Measurements from ENCODE around the gene ACVR1. TPM values are rescaled to one million over a fixed set of nuclear protein-coding genes. Genes with fewer than 3 reads are reported as not detected.
A peak's percentile ranks its signal among the peaks of the same experiment; 100 is the strongest.

The ACVR1 gene
- total RNA-seq, 4 donors from 2014 or later: 17.9 to 41.4 (median 29.9) TPM

GRCh38 chr2:157900203-157900602, 24.1 kb upstream of the ACVR1 start:
- H3K9me3 ChIP-seq: no peaks in the 10 kb centered on the region
- TF ChIP-seq POLR2AphosphoS5 (IDR thresholded peaks at IDR 0.05) (no peak), CTCF (IDR thresholded peaks at IDR 0.05) (no peak), POLR2A (IDR thresholded peaks at IDR 0.05) (no peak), EP300 (IDR thresholded peaks at IDR 0.05) (no peak)
- no peaks in the 10 kb centered on the region for H3K27me3 ChIP-seq
- ATAC-seq: no peak
- no peak overlapping the region for H3K4me3 ChIP-seq
- no peaks in the 10 kb centered on the region for H3K4me1 ChIP-seq
- H3K27ac ChIP-seq: no peak overlapping the region
- no peaks in the 10 kb centered on the region for H3K36me3 ChIP-seq
- WGBS, 2 donors (ENCODE audit: low coverage in 1 of 2): 94 to 100% methylated on average over 2 of the region's 2 CpGs

GRCh38 chr2:157899125-157899839, 23.2 kb upstream of the ACVR1 start:
- Histone ChIP-seq H3K27me3 (no peaks in the 10 kb centered on the region), H3K36me3 (no peaks in the 10 kb centered on the region), H3K4me1 (no peaks in the 10 kb centered on the region), H3K4me3 (no peak overlapping the region), H3K27ac (no peak overlapping the region), H3K9me3 (no peaks in the 10 kb centered on the region)
- no peak for ATAC-seq
- 81 to 88% methylated on average over 7 of the region's 7 CpGs for WGBS, 2 donors (ENCODE audit: low coverage in 1 of 2)
- TF ChIP-seq EP300 (IDR thresholded peaks at IDR 0.05) (no peak), CTCF (IDR thresholded peaks at IDR 0.05) (no peak), POLR2AphosphoS5 (IDR thresholded peaks at IDR 0.05) (no peak), POLR2A (IDR thresholded peaks at IDR 0.05) (no peak)

DNA sequence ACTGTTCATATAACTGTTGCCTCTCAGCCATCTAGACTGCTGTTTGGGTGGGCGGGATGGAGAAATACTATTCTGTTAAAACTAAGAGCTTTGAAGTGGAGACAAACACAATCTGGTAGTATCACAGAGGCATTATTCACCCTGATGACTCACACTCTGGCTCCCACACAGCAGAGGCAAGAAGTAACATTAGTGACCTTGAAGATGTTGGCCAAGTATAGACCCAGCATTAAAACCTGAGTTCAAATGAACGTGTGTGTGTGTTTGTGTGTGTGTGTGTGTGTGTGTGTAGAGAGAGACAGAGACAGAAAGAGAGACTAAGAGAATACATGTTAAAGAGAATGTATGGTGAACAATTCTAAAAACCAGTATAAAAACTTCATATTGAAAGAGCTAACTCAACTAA, 22.5 kb upstream of the ACVR1 start:
- no peak overlapping the region for H3K27ac ChIP-seq
- 13 to 33% methylated on average over 2 of the region's 2 CpGs for WGBS, 2 donors (ENCODE audit: low coverage in 1 of 2)
- no peaks in the 10 kb centered on the region for H3K4me1 ChIP-seq
- H3K9me3 ChIP-seq: no peaks in the 10 kb centered on the region
- no peaks in the 10 kb centered on the region for H3K36me3 ChIP-seq
- TF ChIP-seq POLR2AphosphoS5 (IDR thresholded peaks at IDR 0.05): no peak
- no peak for TF ChIP-seq EP300 (IDR thresholded peaks at IDR 0.05)
- TF ChIP-seq POLR2A (IDR thresholded peaks at IDR 0.05): no peak
- H3K4me3 ChIP-seq: no peak overlapping the region
- no peaks in the 10 kb centered on the region for H3K27me3 ChIP-seq
- ATAC-seq: peak; percentile 45

- WGBS, 2 donors (ENCODE audit: low coverage in 1 of 2): 87 to 93% methylated on average over 2 to 4 of the region's 4 CpGs
- Histone ChIP-seq H3K27ac (no peak overlapping the region), H3K9me3 (no peaks in the 10 kb centered on the region), H3K4me3 (no peak overlapping the region), H3K27me3 (no peaks in the 10 kb centered on the region), H3K4me1 (no peaks in the 10 kb centered on the region), H3K36me3 (no peaks in the 10 kb centered on the region)
- TF ChIP-seq CTCF (IDR thresholded peaks at IDR 0.05) (no peak), POLR2A (IDR thresholded peaks at IDR 0.05) (no peak), EP300 (IDR thresholded peaks at IDR 0.05) (no peak), POLR2AphosphoS5 (IDR thresholded peaks at IDR 0.05) (no peak)
- no peak for ATAC-seq
Observed at GRCh38 chr2:157897106-157897971, 21.2 kb upstream of the ACVR1 start.

- no peak overlapping the region for H3K27ac ChIP-seq
- H3K27me3 ChIP-seq: no peaks in the 10 kb centered on the region
- H3K36me3 ChIP-seq: no peaks in the 10 kb centered on the region
- no peak overlapping the region for H3K4me3 ChIP-seq
- no peaks in the 10 kb centered on the region for H3K4me1 ChIP-seq
- 81 to 93% methylated on average over 2 of the region's 2 CpGs for WGBS, 2 donors (ENCODE audit: low coverage in 1 of 2)
- TF ChIP-seq CTCF (IDR thresholded peaks at IDR 0.05) (no peak), POLR2AphosphoS5 (IDR thresholded peaks at IDR 0.05) (no peak), POLR2A (IDR thresholded peaks at IDR 0.05) (no peak), EP300 (IDR thresholded peaks at IDR 0.05) (no peak)
- no peaks in the 10 kb centered on the region for H3K9me3 ChIP-seq
- ATAC-seq: no peak
Observed at GRCh38 chr2:157895531-157895930, 19.4 kb upstream of the ACVR1 start.
